NCI-H446 treated with DMSO at 0.1 percent for 48 hours (cell line): Measurements from ENCODE around the gene BUB3.

Experiments
- DNase-seq: peaks from one replicate; lab custom pipeline; 2025; lab: John Stamatoyannopoulos, UW

Gene BUB3

GRCh38 chr10:123204127-123204461, 49.9 kb downstream of the BUB3 start:
- DNase-seq: no peak

- DNase-seq: no peak
Measured at GRCh38 chr10:123205041-123205440, 50.8 kb downstream of the BUB3 start.

GRCh38 chr10:123212063-123212462, 57.9 kb downstream of the BUB3 start:
- no peak for DNase-seq

GRCh38 chr10:123212640-123213039, 58.4 kb downstream of the BUB3 start:
- no peak for DNase-seq

GRCh38 chr10:123213192-123213591, 59.0 kb downstream of the BUB3 start:
- no peak for DNase-seq
